HG03432 (cell line): Measurements from ENCODE around the gene TPR.
A peak's percentile ranks its signal among the peaks of the same experiment; 100 is the strongest.
"Not testable (repeated sequence)": the region's sequence is repeated elsewhere in the genome, so short reads cannot be mapped to it uniquely, and the experiment has no call there.

Source experiments
- ATAC-seq: cut with Tn5 transposase; IDR thresholded peaks from one replicate; pipeline ENCODE4 v1.9.1; 2021; ENCODE audit warnings: mild to moderate bottlenecking, moderate library complexity; ENCODE audit not compliant: unreplicated experiment

Gene TPR

DNA sequence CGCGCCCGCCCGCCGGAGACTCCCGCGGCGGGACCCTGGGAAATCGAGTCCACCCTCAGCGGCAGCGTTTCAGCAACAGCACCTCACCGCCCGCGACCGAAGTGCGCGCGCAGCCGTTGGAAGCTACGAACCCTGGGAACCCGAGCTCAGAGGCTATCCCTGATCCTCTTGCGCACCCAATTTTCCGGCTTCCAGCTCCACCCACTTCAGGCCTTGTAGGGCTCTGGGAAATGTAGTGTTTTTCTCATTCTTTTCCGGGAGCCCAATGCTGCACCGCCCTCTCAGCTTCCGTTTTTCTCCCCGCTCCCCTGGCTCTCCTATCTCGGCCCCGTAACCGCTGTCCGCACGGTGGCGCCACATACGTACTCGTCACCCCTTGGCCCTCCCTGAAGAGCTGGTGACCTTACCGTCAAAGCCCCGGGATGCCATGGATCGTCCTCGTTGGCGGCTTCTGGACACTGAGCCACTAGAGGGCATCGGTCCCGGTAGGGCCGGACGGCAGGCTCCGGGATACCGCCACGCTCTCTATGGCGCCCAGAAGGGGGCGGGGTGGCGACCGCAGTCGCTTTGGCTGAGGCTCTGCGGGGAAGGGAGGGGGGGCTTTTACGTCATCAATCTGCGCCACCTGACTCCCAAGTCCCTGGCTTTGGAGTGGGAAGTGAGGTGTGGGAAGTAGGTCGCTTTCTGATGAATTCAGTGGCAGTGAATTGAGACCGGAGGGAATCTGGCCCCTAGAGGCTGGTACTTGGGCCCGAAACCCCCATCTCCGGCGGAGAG is at the start of gene TPR, which contains the start of gene ODR4:
Gene TPR (minus strand): TSS at position 102 of the 777 bp plus-strand sequence. CDS start 225 bp downstream, outside the sequence.
Gene ODR4 (plus strand): TSS at position 687 of the 777 bp plus-strand sequence. CDS start 3,948 bp downstream, outside the sequence.
- peak; percentile 84 for ATAC-seq

DNA sequence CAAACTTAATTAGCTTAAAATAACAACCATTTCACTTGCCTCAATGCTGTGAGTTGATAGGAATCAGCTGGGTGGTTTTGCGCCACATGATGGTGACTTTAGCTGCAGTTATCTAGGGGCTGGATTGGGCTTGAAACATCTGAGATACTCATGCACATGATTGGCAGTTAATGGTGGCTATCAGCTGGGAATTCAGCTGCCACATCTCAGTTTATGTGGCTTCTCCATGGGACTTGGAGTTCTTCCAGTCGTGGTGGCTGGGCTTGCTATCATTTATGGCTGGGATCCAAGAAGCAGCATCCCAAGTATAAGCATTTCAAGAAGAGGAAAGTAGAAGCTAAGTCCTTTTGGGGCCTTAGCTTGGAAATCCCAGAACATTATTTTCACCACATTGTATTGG is 49.5 kb upstream of the TPR start:
- no peak for ATAC-seq

DNA sequence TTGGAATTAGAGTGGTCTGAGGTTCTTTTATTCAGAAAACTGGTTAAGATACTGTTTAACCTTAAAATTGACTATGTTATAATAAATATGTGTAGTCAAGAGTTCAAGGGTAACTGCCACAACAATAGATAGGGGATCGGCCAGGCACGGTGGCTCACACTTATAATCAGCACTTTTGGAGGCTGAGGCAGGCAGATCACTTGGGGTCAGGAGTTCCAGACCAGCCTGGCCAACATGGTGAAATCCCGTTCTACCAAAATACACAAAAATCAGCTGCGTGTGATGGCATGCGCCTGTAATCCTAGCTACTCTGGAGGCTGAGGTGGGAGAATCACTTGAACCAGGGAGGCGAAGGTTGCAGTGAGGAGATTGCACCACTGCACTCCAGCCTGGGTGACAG is 46.4 kb upstream of the TPR start:
- no peak for ATAC-seq

DNA sequence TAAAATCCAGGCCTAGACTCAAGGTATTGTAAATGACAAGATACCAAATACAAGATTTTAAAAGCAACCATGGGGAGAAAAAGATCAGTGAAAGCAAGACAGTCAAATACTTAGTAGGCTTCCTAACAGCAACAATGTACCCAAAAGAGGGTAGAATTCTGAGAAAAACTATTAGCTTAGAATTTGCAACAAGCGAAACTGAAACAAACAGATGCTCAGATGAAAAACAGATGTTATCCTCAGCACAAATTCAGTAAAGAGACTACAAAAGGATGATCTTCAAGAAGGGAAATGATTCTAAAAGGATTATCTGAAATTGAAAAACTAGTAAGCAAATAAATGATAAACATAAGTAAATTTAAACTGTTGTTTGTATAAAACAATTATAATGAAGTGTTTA is 45.9 kb upstream of the TPR start:
- peak; percentile 95 for ATAC-seq

DNA sequence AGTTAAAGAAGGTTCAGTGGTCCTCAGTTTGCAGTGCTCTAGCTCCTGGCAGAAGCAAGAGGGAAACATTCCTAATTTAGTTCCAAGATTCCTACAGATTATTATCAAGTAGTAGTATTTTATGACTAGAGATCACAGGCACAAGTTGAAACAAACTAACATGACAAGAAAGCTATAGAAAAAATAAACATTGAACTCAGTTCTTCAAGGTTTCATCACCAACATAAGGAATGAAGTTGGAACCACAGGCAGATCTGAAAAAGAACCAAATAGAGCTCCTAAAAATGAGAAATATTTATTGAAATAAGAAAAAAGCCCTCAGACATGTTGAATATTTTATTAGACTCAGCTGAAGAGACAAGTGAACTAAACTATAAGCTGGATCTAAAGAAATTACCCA is 45.3 kb upstream of the TPR start:
- no peak for ATAC-seq

DNA sequence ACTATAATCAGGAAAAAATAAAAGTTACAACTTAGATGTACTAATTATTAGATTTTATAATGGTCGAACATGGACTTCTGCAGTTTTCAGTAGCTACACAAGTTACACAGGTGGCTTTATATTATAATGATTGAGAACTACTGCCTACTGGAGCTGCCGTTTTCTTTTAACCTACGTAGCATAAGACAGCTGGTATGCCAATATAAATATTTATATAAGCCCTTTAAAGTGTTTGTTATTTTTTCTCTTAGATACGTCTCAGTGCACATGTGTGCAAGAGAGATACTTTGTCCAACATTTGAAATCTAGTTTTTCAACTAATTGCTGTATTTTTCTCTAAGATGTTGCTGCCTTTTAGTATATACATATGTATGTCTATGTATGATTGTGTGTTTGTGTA is 43.5 kb upstream of the TPR start:
- no peak for ATAC-seq

DNA sequence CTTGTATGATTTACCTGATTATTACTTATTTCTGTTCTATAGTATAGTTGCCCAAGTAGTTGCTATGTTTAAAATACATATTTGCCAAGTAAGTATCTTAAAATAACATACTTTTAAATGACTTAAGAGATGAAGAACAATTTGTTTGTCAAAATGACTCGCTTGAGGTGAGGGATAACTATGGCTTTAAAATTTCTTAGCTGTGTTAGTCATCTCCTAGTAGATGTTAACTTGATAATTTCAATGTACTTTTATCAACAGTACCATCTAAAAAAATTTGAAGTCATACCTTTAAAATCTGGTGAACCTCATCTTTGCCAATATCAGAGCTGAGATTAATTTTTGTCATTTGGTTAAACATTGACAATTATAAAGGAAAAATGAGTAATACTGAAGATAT is 38.3 kb upstream of the TPR start:
- ATAC-seq, result no peak

DNA sequence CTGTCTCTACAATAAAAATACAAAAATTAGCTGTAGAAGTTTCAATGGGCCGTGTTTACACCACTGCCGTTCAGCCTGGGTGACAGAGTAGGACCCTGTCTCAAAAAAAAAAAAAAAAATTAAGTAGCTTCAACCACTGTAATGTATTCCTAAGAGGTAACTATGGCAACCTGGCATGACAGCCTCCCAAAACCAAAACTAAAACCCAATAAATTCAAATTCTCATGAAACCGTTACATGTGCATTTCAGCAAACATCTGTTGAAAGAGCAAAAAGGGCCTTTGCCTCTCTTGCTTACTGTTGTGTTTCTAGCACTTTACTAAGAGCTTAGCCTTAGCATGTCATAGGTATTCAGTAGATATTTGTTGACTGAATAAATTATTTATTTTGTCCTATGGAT is 34.0 kb upstream of the TPR start:
- peak; percentile 83 for ATAC-seq

DNA sequence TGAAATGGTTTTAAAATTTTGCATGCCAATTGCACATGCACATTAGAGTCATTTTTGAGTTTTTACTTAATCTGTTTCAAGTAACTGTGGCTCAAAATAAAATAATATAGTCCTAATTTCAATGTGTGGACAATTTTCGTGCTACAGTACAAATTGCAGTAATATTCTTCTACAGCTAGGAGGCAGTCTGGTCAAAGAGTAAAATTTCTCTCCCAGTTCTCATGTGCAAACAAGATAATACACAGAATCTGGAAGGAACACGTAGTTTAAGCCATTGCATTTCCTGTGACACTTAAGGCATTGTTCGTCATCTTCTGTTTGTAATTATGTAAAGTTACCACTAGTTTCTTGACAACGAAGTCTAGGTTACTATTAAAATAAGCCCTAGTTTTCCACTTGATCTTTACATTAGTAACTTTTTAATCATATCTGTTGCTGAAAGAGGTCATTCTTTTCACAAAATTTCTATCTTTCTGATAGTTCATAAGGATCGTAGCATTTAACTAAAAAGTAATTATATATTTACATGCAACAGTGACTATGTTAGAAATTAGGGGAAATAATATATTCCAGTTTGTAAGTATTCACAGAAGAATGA is 29.5 kb upstream of the TPR start:
- ATAC-seq, result peak; percentile 47

DNA sequence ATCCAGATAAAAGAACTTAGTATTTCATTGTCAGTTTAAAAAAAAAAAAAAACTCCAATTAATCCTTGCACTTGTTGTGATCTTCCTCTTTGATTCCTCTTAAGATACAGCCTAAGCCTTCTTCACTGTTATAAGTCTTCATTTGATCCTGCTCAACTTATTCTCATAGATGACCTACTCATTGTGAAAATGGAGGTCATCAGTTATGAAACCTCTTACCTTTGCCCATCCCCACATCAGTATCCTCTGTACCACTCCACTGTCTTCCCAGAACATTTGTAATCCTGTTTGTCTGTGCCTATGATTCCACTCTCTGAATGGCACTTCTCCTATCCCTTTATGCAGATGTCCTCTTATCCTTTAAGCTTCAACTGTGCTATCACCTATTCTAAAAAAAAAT is 28.6 kb upstream of the TPR start:
- ATAC-seq, result no peak

DNA sequence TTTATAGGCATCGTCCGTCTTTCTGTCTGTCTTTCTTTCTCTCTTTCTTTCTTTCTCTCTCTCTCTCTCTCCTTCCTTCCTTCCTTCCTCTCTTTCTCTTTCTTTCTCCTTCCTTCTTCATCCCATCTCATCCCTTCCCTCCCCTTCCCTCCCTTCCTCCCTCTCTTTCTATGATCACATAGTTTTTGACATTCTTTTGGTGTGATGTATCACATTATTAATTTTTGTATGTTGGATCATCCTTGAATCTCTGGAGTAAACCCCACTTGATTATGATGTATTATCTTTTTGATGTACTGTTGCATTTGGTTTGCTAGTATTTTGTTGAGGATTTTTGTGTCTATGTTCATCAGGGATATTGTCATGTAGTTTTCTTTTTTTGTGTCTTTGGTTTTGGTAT is 26.4 kb upstream of the TPR start:
- not testable (repeated sequence) for ATAC-seq

DNA sequence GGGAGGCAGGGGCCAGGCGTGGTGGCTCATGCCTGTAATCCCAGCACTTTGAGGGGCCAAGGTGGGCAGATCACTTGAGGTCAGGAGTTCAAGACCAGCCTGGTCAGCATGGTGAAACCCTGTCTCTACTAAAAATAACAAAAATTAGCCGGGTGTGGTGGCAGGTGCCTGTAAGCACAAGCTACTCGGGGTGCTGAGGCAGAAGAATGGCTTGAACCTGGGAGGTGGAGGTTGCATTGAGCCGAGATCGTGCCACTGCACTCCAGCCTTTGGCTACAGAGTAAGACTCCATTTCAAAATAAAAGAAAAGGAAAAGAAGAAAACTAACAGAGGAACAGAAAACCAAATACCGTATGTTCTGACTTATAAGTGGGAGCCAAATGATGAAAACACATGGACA is 17.7 kb upstream of the TPR start:
- ATAC-seq, result not testable (repeated sequence)

DNA sequence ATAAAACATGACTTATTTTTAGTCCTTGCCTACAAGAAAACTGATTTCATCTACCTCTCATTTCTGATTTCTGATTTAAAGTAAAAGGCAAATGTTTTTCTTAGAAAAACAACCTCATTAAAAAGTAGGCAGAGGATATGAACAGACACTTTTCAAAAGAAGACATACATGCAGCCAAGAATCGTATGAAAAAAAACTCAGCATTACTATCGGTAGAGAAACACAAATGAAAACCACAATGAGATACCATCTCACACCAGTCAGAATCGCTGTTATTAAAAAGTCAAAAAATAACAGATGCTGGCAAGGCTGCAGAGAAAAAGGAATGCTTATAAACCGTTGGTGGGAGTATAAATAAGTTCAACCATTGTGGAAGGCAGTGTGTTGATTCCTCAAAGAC is 16.8 kb upstream of the TPR start:
- ATAC-seq, result no peak

DNA sequence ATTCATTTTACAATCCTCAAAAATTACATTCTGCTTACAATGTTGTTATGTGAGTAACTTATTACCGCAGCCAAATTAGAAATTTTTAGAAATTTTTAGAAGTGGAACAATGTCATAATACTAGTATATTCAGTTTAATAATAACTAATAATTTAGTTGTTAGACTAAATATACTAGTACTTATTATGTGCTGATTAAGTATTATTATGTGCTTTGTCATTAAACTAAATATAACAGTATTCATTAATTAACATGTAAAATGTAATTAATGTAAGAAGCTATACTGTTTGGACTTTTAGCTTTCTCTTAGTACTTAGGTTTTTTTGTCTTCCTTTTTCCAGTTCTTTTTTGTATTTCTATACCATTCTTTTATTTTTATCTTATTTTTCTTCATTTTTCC is 15.9 kb upstream of the TPR start:
- ATAC-seq, result no peak

DNA sequence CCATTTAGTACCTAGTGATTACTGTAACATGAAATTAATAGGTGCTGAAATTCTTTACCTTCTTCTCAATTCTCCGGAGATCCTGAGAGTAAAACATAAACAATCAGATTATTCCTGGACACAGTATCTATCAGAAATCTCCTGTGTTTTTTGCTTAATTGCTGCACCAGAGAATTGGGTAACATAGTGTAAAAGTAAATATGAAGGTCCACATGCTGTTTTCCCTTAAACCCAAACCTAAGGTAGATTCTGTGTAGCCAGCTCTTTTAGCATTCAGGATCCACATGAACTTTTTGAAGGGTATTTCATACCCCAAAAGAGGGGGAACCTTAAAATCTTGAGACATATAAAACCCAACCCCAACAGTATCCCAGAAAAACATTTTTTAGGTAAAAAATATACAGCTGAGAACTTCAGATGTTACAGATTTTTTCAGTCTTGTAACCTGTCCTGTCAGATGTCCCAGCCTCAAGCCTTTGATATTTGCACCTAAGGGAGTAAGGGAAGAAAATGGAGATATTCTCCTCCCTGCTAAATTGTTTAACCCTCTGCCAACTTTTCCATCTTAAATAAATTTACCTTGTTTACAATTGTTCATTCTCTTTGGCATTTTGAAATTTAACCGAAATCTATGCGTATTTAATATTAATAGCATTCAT is 11.8 kb upstream of the TPR start:
- no peak for ATAC-seq

DNA sequence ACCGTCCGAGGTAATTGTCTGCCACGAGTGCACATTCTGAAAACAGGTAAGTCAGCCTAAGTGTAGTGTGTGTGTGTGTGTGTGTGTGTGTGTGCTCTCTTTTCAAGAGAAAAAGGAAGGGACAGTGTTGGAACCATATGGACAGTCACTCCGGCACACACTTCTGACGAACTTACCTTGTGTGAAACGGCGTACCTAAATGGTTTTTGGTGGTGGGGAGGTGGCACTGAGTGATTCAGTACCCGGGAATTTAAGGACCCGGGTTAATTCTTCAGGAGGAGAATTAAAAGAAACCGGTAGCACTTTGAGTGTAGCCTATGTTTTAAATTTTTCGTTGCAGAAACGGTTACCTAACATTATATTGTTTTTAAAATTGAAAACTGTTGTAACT is 871 bp upstream of the TPR start:
- ATAC-seq, result no peak

DNA sequence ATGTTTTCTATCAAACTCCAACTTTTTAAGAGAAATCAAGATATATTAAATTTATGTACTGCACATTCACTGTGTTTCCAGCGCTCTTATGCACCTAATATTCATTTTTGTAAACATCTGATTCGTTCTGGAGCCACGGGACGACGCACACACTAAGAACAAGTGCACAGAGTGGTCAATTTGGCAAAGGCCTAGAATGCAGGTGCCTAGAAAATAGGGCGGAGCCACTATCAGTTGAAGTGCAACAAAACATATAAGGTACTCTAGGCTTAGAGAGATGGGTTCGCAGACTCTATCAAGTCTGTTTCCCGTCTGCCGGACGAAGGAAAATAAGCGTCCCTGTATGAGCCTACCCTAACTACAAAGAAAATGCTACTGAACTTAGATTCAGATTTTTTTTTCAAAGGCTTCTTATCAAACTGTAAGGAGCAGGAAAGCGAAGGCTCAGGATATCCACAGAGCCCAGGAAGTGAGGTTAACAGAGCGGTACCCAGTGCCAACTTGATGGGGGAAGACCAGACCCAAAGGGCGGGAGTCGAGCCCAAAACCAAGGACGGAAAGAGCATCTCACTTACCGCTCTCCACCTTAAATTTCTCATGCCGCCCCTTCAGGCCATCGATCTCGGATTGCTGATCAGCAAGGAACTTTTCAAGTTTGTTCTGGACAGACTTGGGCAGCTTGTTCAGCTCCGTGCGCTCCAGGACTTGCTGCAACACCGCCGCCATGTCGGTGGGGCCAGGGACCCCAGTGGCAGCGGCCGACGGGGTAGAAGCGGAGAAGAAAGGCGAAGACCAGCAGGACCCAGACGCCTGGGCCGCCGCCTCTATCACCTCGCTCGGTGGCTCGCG is 526 bp downstream of the TPR start:
- peak; percentile 25 for ATAC-seq

DNA sequence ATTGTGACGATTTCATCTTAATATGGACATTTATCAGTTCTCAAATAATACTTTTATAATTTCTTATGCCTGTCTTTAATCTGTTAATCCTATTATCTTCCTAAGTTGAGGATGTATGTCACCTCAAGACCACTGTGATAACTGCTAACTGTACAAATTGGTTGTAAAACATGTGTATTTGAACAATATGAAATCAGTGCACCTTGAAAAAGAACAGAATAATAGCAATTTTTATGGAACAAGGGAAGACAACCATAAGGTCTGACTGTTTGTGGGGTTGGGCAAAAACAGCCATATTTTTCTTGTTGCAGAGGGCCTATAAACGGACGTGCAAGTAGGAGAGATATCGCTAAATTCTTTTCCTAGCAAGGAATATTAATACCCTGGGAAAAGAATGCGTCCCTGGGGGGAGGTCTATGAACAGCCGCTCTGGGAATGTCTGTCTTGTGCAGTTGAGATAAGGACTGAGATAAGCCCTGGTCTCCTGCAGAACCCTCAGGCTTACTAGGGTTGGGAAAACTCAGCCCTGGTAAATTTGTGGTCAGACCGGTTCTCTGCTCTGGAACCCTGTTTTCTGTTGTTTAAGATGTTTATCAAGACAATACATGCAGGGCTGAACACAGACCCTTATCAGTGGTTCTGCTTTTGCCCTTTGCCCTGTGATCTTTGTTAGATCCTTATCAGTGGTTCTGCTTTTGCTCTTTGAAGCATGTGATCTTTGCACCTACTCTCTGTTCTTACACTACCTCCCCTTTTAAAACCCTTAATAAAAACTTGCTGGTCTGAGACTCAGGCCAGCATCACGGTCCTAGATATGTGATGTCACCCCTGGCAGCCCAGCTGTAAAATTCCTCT is 27.0 kb downstream of the TPR start:
- ATAC-seq, result not testable (repeated sequence)

DNA sequence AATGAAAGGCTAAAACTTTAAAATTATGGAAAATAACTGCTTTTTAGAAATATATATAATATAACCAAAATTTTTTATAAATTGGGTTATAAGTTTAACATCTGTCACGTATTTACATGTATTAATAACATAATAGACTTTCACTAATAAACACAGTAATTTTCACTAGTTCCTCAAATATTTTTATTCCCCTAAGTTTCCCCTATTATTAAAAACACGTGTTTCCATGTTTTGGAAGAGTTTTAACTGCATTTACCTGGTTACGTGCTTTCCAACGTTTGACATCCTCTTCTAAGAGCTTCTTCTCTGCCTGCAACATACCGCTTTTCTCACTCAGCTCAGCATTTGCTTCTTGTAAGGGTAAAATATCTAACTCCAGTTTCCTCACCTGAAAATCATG is 34.3 kb downstream of the TPR start:
- ATAC-seq, result no peak

DNA sequence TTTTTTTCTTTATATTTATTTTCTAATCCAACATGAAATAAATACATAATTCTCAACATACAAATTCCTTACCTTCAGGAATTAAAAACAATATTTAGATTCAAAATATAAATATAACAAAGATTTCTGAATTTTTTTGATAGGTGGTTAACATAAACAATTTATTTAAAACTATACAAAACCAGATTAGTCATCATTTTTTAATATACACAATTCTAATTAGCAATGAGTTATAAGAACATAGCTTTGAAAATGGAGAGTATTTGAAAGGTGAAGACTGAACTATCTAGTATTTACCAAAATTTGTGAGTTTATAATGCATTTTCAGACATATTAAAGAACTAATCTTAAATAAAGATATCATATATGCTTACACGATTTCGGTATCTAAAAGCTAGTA is 37.5 kb downstream of the TPR start:
- ATAC-seq, result no peak
